Trophoblast cell (in vitro differentiated cells and primary cell): ENCODE results near the gene TEX52.

ENCODE experiments used
- DNase-seq, 2 donors: peaks; one replicate each; pipeline ENCODE4 v3.0.0-alpha.2; 2016
- H2AFZ ChIP-seq: 2 replicates; pipeline ENCODE4 v1.6.1; 2013; ENCODE audit warnings: low read length, moderate library complexity, mild to moderate bottlenecking; ENCODE audit not compliant: insufficient read depth, poor library complexity
- H2AK5ac ChIP-seq: 2 replicates; pipeline ENCODE4 v1.6.1; 2013; ENCODE audit warnings: mild to moderate bottlenecking, low read length
- H2BK120ac ChIP-seq: 2 replicates; pipeline ENCODE4 v1.6.1; 2013; ENCODE audit warnings: low read length, mild to moderate bottlenecking, moderate library complexity; ENCODE audit not compliant: insufficient read depth, poor library complexity
- H2BK12ac ChIP-seq: 2 replicates; pipeline ENCODE4 v1.6.1; 2013; ENCODE audit warnings: mild to moderate bottlenecking, low read length, moderate library complexity
- H2BK5ac ChIP-seq: 2 replicates; pipeline ENCODE4 v1.6.1; 2013; ENCODE audit warnings: low read length, low read depth, moderate library complexity, mild to moderate bottlenecking; ENCODE audit not compliant: poor library complexity
- H3K14ac ChIP-seq: 2 replicates; pipeline ENCODE4 v1.6.1; 2013; ENCODE audit warnings: mild to moderate bottlenecking, low read length
- H3K18ac ChIP-seq: 2 replicates; pipeline ENCODE4 v1.6.1; 2013; ENCODE audit warnings: mild to moderate bottlenecking, low read length
- H3K23ac ChIP-seq: 2 replicates; pipeline ENCODE4 v1.6.1; 2013; ENCODE audit warnings: low read length
- H3K27ac ChIP-seq: 2 replicates; pipeline ENCODE4 v1.5.1; 2013; ENCODE audit warnings: low read depth, mild to moderate bottlenecking, inconsistent platforms, low read length, moderate library complexity
- H3K27me3 ChIP-seq: 2 replicates; pipeline ENCODE4 v1.6.1; 2013; ENCODE audit warnings: inconsistent platforms, mild to moderate bottlenecking, low read length, moderate library complexity; ENCODE audit not compliant: insufficient read depth
- H3K36me3 ChIP-seq, 2 experiments: 1 replicate in 1 of 2; 2 replicates in 1 of 2; pipeline ENCODE4 v1.6.1; 2013; ENCODE audit warnings: low read length in 2 of 2, mild to moderate bottlenecking in 2 of 2, moderate library complexity in 1 of 2; ENCODE audit not compliant: insufficient read depth in 2 of 2, control insufficient read depth in 1 of 2
- H3K4ac ChIP-seq: 2 replicates; pipeline ENCODE4 v1.6.1; 2013; ENCODE audit warnings: low read depth, mild to moderate bottlenecking, low read length, moderate library complexity
- H3K4me1 ChIP-seq, 2 experiments: 1 replicate in 1 of 2; 2 replicates in 1 of 2; pipeline ENCODE4 v1.6.1; 2013; ENCODE audit warnings: low read length in 2 of 2, mild to moderate bottlenecking in 2 of 2, moderate library complexity in 1 of 2; ENCODE audit not compliant: insufficient read depth in 2 of 2, control insufficient read depth in 1 of 2
- H3K4me2 ChIP-seq: 2 replicates; pipeline ENCODE4 v1.6.1; 2013; ENCODE audit warnings: inconsistent platforms, mild to moderate bottlenecking, low read length, moderate library complexity
- H3K4me3 ChIP-seq: 2 replicates; pipeline ENCODE4 v1.5.1; 2013; ENCODE audit warnings: mild to moderate bottlenecking, low read depth, low read length, inconsistent platforms
- H3K79me1 ChIP-seq: one replicate; pipeline ENCODE4 v1.6.1; 2013; ENCODE audit warnings: low read length
- H3K79me2 ChIP-seq: 2 replicates; pipeline ENCODE4 v1.6.1; 2013; ENCODE audit warnings: low read length, mild to moderate bottlenecking; ENCODE audit not compliant: control insufficient read depth, insufficient read depth, poor library complexity
- H3K9ac ChIP-seq: 2 replicates; pipeline ENCODE4 v1.6.1; 2013; ENCODE audit warnings: mild to moderate bottlenecking, low read length
- H3K9me3 ChIP-seq: 2 replicates; pipeline ENCODE4 v1.6.1; 2013; ENCODE audit warnings: low read depth, mild to moderate bottlenecking, control low read depth, inconsistent platforms, low read length; ENCODE audit not compliant: insufficient read depth
- H4K12ac ChIP-seq: 2 replicates; pipeline ENCODE4 v1.6.1; 2013; ENCODE audit warnings: low read depth, mild to moderate bottlenecking, low read length, moderate library complexity
- H4K8ac ChIP-seq: 2 replicates; pipeline ENCODE4 v1.6.1; 2013; ENCODE audit warnings: low read depth, mild to moderate bottlenecking, low read length, moderate library complexity
- H4K91ac ChIP-seq: one replicate; pipeline ENCODE4 v1.6.1; 2013; ENCODE audit warnings: low read depth, mild to moderate bottlenecking, low read length, moderate library complexity
- WGBS: extraction: QIAGEN DNeasy Blood & Tissue Kit; methylation state at CpG from one replicate; pipeline ENCODE4 v1.1.7; 2013; ENCODE audit warnings: missing lambda C conversion rate; ENCODE audit not compliant: insufficient read length, insufficient coverage; ENCODE audit errors: extremely low coverage; 5-methylcytosine and 5-hydroxymethylcytosine counted together

TEX52 gene

GRCh38 chr12:2819810-2820209 is 37.0 kb downstream of the TEX52 start:
- Histone ChIP-seq H3K4me1 (no peaks in the 10 kb centered on the region), H4K12ac (no peak overlapping the region), H3K4ac (no peak overlapping the region), H3K14ac (no peak overlapping the region), H3K79me2 (no peaks in the 10 kb centered on the region), H2BK5ac (no peak overlapping the region), H3K79me1 (no peaks in the 10 kb centered on the region), H3K9me3 (peaks cover 1% of the 10 kb centered on the region), H3K23ac (no peak overlapping the region), H2AFZ (no peak overlapping the region), H4K8ac (no peak overlapping the region), H3K9ac (no peak overlapping the region), H3K4me2 (no peak overlapping the region), H4K91ac (no peak overlapping the region), H3K18ac (no peak overlapping the region), H3K27ac (no peak overlapping the region), H3K4me3 (no peak overlapping the region), H2AK5ac (no peak overlapping the region), H3K36me3 (peaks cover 35 to 55% of the 10 kb centered on the region in 2 experiments), H2BK120ac (no peak overlapping the region), H2BK12ac (no peak overlapping the region), H3K27me3 (no peaks in the 10 kb centered on the region)
- WGBS, result no CpG with 5 or more reads among the region's 15 CpGs
- DNase-seq, result no peak

DNA sequence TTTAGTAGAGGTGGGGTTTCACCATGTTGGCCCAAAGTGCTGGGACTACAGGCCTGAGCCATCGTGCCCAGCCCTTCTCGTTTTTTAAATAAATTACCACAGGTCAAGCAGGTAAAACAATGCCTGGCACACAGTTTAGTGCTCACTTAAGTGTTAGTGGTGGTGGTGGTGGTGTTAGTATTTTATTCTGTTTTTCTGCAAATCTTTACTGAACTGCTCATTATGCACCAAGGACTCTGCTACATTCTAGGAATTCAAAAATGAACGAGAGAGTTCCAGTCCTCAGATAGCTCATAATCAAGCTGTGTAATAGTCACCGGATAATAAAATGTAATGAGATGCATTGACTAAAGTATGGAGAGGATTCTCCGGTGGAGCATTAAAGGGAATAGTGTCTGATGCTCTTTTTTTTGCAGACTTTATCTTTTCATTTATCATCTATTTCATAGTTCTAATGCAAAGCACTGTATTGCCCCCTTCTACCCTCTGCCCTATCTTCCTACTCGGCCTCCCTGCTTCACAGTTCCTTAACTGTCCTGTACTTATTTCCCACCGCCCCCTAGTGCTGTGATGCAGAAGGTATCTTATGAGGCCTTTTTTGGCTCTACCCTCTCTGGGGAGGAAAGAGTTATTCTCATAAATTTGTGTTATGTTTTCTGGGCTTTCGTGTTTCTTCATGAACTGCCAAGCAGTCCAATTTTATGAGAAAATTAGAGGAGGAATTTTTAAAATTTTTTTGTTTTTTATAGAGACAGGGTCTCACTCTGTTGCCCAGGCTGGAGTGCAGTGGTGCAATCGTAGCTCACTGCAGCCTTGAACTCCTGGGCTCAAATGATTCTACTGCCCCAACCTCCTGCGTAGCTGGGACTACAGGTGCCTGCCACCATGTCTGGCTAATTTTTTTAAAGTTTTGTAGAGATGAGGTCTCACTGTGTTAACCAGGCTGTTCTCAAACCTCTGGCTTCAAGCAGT is 43.3 kb downstream of the TEX52 start:
- Histone ChIP-seq H3K4ac (peak overlapping the region; percentile 37), H4K8ac (peak overlapping the region; percentile 77), H2BK12ac (no peak overlapping the region), H4K91ac (peak overlapping the region; percentile 67), H3K23ac (no peak overlapping the region), H2BK120ac (no peak overlapping the region), H3K4me1 (peaks cover 0 to 3% of the 10 kb centered on the region in 2 experiments), H2AK5ac (no peak overlapping the region), H3K79me1 (peaks cover 8% of the 10 kb centered on the region), H3K79me2 (peaks cover 2% of the 10 kb centered on the region), H3K4me3 (peak overlapping the region; percentile 99), H3K4me2 (peak overlapping the region; percentile 78), H3K27me3 (no peaks in the 10 kb centered on the region), H3K9me3 (no peaks in the 10 kb centered on the region), H2BK5ac (peak overlapping the region; percentile 61), H4K12ac (peak overlapping the region; percentile 52), H3K9ac (peak overlapping the region; percentile 51), H3K36me3 (peaks cover 6 to 12% of the 10 kb centered on the region in 2 experiments), H3K14ac (peak overlapping the region; percentile 78), H2AFZ (peak overlapping the region; percentile 50), H3K27ac (peak overlapping the region; percentile 50), H3K18ac (peak overlapping the region; percentile 52)
- WGBS, result no CpG with 5 or more reads among the region's 10 CpGs
- DNase-seq, result peak; percentile 27 to 69

GRCh38 chr12:2812290-2813213 is 44.3 kb downstream of the TEX52 start, which contains the start of gene ITFG2:
Gene ITFG2, plus strand, starts transcription at chr12:2812668. Its CDS starts 93 bp downstream, at chr12:2812761.
- Histone ChIP-seq H2AK5ac (no peak within 1 kb of the TSS), H3K27ac (peak within 1 kb of the TSS; percentile 95), H2BK12ac (no peak within 1 kb of the TSS), H3K9ac (peak within 1 kb of the TSS; percentile 100), H3K27me3 (no peaks in the 10 kb centered on the region), H3K4ac (peak within 1 kb of the TSS; percentile 88), H3K18ac (peak within 1 kb of the TSS; percentile 97), H3K79me2 (peaks cover 2% of the 10 kb centered on the region), H3K4me1 (peaks cover 0 to 3% of the 10 kb centered on the region in 2 experiments), H4K8ac (peak within 1 kb of the TSS; percentile 97), H3K9me3 (no peaks in the 10 kb centered on the region), H3K4me2 (peak within 1 kb of the TSS; percentile 78), H4K91ac (peak within 1 kb of the TSS; percentile 88), H3K79me1 (peaks cover 8% of the 10 kb centered on the region), H4K12ac (peak within 1 kb of the TSS; percentile 97), H3K4me3 (peak within 1 kb of the TSS; percentile 99), H2BK5ac (peak within 1 kb of the TSS; percentile 88), H2AFZ (peak within 1 kb of the TSS; percentile 92), H3K23ac (no peak within 1 kb of the TSS), H3K36me3 (peaks cover 3% of the 10 kb centered on the region in 2 experiments), H2BK120ac (peak within 1 kb of the TSS; percentile 84), H3K14ac (peak within 1 kb of the TSS; percentile 98)
- DNase-seq, result peak; percentile 95 to 98
- no CpG with 5 or more reads among the region's 48 CpGs for WGBS

DNA sequence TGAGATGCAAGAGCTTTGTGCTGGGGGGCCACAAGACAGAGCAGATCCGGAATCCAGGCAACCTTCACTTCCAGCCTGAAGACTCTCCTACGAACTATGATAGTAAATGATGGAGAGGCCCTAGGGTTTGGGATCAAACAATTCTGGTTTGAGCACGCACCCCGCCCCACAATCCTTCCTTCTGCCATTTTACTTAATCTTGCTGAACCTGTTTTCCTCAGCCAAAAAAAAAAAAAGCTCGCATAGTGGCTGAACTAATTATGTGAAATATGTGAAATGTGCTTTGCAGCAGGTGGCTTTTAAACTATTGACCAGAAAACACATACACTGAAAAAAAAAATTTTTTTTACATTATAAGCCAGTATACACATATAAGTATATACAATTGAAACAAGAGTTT is 45.0 kb downstream of the TEX52 start:
- Histone ChIP-seq H3K4me3 (no peak overlapping the region), H4K91ac (peak overlapping the region; percentile 15), H3K79me2 (peaks cover 2% of the 10 kb centered on the region), H3K9me3 (no peaks in the 10 kb centered on the region), H2BK12ac (no peak overlapping the region), H3K4me2 (no peak overlapping the region), H2AK5ac (no peak overlapping the region), H2BK120ac (peak overlapping the region; percentile 8), H3K79me1 (peaks cover 8% of the 10 kb centered on the region), H3K27ac (no peak overlapping the region), H3K36me3 (no peaks in the 10 kb centered on the region), H3K27me3 (no peaks in the 10 kb centered on the region), H3K4me1 (peaks cover 0 to 3% of the 10 kb centered on the region in 2 experiments), H4K8ac (peak overlapping the region; percentile 59), H3K23ac (no peak overlapping the region), H3K14ac (no peak overlapping the region), H2BK5ac (no peak overlapping the region), H3K9ac (no peak overlapping the region), H3K18ac (no peak overlapping the region), H4K12ac (peak overlapping the region; percentile 51), H3K4ac (no peak overlapping the region), H2AFZ (no peak overlapping the region)
- WGBS, result no CpG with 5 or more reads among the region's 5 CpGs
- peak; percentile 15 to 78 for DNase-seq
